SK-N-SH treated with all-trans-retinoic acid at 6 μM for 48 hours (cell line): ENCODE data around the gene TRPC6.

Source experiments
- ATAC-seq: fragments of 200-7000 bp; cut with Tn5 transposase; 3 replicates; pipeline ENCODE4 v1.9.1; 2020; ENCODE audit warnings: mild to moderate bottlenecking, moderate library complexity
- ARNTL ChIP-seq: fragments of 450-650 bp; formaldehyde crosslinking; IDR thresholded peaks from 2 replicates; pipeline ENCODE4 v1.5.0; 2020; ENCODE audit warnings: low read depth, mild to moderate bottlenecking, moderate library complexity, borderline replicate concordance
- BACH2 ChIP-seq: fragments of 250-450 bp; sonication (Bioruptor Pico); IDR thresholded peaks from 2 replicates; pipeline ENCODE4 v1.9.0; 2021; ENCODE audit warnings: mild to moderate bottlenecking, borderline replicate concordance
- CSDC2 ChIP-seq: fragments of 250-450 bp; sonication (Bioruptor Pico); IDR thresholded peaks from 2 replicates; pipeline ENCODE4 v1.5.0; 2020; ENCODE audit warnings: mild to moderate bottlenecking, moderate library complexity
- CSRNP3 ChIP-seq: fragments of 250-450 bp; sonication (Bioruptor Pico); IDR thresholded peaks from 2 replicates; pipeline ENCODE4 v1.5.1; 2021; ENCODE audit warnings: mild to moderate bottlenecking, moderate library complexity
- GLIS3 ChIP-seq: fragments of 250-450 bp; sonication (Bioruptor Pico); IDR thresholded peaks from 2 replicates; pipeline ENCODE4 v1.5.0; 2020; ENCODE audit warnings: mild to moderate bottlenecking, moderate library complexity
- ISL1 ChIP-seq: fragments of 250-450 bp; sonication (Bioruptor Pico); IDR thresholded peaks from 2 replicates; pipeline ENCODE4 v2.1.2; 2022; ENCODE audit warnings: mild to moderate bottlenecking, moderate library complexity
- OSR1 ChIP-seq: fragments of 250-450 bp; sonication (Bioruptor Pico); IDR thresholded peaks from 2 replicates; pipeline ENCODE4 v1.8.0; 2022; ENCODE audit warnings: moderate library complexity, mild to moderate bottlenecking, inconsistent platforms
- PATZ1 ChIP-seq: fragments of 250-450 bp; sonication (Bioruptor Pico); IDR thresholded peaks from 2 replicates; pipeline ENCODE4 v1.8.0; 2020; ENCODE audit warnings: mild to moderate bottlenecking, moderate library complexity, borderline replicate concordance
- POU6F1 ChIP-seq: fragments of 250-450 bp; sonication (Bioruptor Pico); IDR thresholded peaks from 2 replicates; pipeline ENCODE4 v1.8.0; 2021; ENCODE audit warnings: low read depth, mild to moderate bottlenecking, moderate library complexity, borderline replicate concordance
- PPARA ChIP-seq: fragments of 250-450 bp; sonication (Bioruptor Pico); IDR thresholded peaks from 2 replicates; pipeline ENCODE4 v1.5.0; 2020; ENCODE audit warnings: mild to moderate bottlenecking, borderline replicate concordance
- RARB ChIP-seq: fragments of 250-450 bp; sonication (Bioruptor Pico); IDR thresholded peaks from 2 replicates; pipeline ENCODE4 v1.8.0; 2021; ENCODE audit warnings: mild to moderate bottlenecking, moderate library complexity
- TCF4 ChIP-seq: fragments of 250-450 bp; sonication (Bioruptor Pico); IDR thresholded peaks from 2 replicates; pipeline ENCODE4 v1.8.0; 2021; ENCODE audit warnings: mild to moderate bottlenecking, moderate library complexity, borderline replicate concordance
- TOX ChIP-seq: fragments of 250-450 bp; sonication (Bioruptor Pico); IDR thresholded peaks from 2 replicates; pipeline ENCODE4 v1.8.0; 2021; ENCODE audit warnings: mild to moderate bottlenecking, moderate library complexity, borderline replicate concordance
- TSHZ2 ChIP-seq: fragments of 250-450 bp; sonication (Bioruptor Pico); IDR thresholded peaks from 2 replicates; pipeline ENCODE4 v1.5.0; 2020; ENCODE audit warnings: mild to moderate bottlenecking, moderate library complexity
- ZFP3 ChIP-seq: fragments of 250-450 bp; sonication (Bioruptor Pico); IDR thresholded peaks from 2 replicates; pipeline ENCODE4 v1.5.0; 2020; ENCODE audit warnings: mild to moderate bottlenecking, moderate library complexity
- ZFP30 ChIP-seq: fragments of 450-650 bp; formaldehyde crosslinking; IDR thresholded peaks from 2 replicates; pipeline ENCODE4 v1.5.0; 2022; ENCODE audit warnings: mild to moderate bottlenecking, moderate library complexity
- ZNF565 ChIP-seq: fragments of 450-650 bp; formaldehyde crosslinking; conservative IDR thresholded peaks from 2 replicates; pipeline ENCODE4 v1.5.0; 2020; ENCODE audit warnings: low read depth, mild to moderate bottlenecking, moderate library complexity
- ZNF70 ChIP-seq: fragments of 450-650 bp; formaldehyde crosslinking; IDR thresholded peaks from 2 replicates; pipeline ENCODE4 v1.5.0; 2020; ENCODE audit warnings: mild to moderate bottlenecking, moderate library complexity
- ZNF8 ChIP-seq: fragments of 450-650 bp; formaldehyde crosslinking; IDR thresholded peaks from 2 replicates; pipeline ENCODE4 v1.5.0; 2020; ENCODE audit warnings: mild to moderate bottlenecking, moderate library complexity
- TF ChIP-seq, protein P1 (sequence below): fragments of 250-450 bp; sonication (Bioruptor Pico); IDR thresholded peaks from 2 replicates; pipeline ENCODE4 v1.5.1; 2020; ENCODE audit warnings: low read depth, mild to moderate bottlenecking, moderate library complexity

The TRPC6 gene

DNA sequence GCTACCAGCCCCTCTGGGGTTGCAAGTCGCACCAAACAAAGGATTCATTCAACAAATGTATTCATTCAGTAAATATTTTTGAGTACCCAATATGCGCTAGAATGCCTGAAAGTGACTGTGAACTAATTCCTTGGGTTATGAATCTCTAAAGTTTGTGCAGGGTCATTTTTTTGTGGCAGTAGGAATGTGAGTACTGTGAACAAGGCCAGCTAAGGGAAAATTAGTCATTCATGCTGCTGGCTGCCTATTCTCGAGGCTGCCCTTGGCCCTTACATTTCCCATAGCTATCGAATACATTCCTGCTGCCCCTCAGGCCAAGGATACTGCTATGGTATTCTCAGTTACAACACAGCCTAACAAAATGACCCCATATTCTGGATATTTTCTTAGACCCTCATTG is 141.6 kb downstream of the TRPC6 start:
- TF ChIP-seq POU6F1 (CRISPR knock-in tag): no peak
- no peak for TF ChIP-seq CSRNP3 (CRISPR knock-in tag)
- TF ChIP-seq PPARA (CRISPR knock-in tag): no peak
- TF ChIP-seq TSHZ2: no peak
- no peak for TF ChIP-seq BACH2
- TF ChIP-seq ARNTL (CRISPR knock-in tag): no peak
- no peak for TF ChIP-seq PATZ1 (CRISPR knock-in tag)
- no peak for TF ChIP-seq GLIS3 (CRISPR knock-in tag)
- TF ChIP-seq, protein P1, sequence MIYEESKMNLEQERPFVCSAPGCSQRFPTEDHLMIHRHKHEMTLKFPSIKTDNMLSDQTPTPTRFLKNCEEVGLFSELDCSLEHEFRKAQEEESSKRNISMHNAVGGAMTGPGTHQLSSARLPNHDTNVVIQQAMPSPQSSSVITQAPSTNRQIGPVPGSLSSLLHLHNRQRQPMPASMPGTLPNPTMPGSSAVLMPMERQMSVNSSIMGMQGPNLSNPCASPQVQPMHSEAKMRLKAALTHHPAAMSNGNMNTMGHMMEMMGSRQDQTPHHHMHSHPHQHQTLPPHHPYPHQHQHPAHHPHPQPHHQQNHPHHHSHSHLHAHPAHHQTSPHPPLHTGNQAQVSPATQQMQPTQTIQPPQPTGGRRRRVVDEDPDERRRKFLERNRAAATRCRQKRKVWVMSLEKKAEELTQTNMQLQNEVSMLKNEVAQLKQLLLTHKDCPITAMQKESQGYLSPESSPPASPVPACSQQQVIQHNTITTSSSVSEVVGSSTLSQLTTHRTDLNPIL (CRISPR knock-in tag): no peak
- TF ChIP-seq ISL1 (CRISPR knock-in tag): no peak
- TF ChIP-seq, all 23 proteins: peak for 0
- ATAC-seq: peak; percentile 66

DNA sequence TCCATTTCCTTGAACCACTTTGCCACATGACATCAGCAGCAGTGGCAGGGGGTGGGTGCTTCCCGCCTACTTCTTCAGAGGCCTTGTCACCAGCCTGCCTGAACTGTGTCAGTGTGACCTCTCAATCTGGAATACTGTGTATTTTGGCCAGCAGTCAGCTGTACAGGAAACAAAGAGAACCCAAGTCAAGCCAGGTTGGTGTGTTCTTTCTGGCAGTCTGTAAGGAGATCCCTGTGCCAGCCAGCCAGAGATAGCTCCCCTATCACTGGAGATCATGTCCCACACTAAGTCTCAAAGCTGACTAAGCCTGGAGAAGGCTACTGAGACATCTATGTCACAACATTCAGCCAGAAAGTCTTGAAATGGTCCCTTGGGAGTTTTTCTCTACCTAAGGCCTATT is 142.1 kb downstream of the TRPC6 start:
- ATAC-seq: peak; percentile 16
- TF ChIP-seq RARB: no peak
- TF ChIP-seq ZNF565 (CRISPR knock-in tag): no peak
- TF ChIP-seq ZFP30 (CRISPR knock-in tag): no peak
- no peak for TF ChIP-seq ZNF8
- no peak for TF ChIP-seq ARNTL (CRISPR knock-in tag)
- no peak for TF ChIP-seq TCF4 (CRISPR knock-in tag)
- no peak for TF ChIP-seq ZFP3 (CRISPR knock-in tag)
- TF ChIP-seq TOX (CRISPR knock-in tag): no peak
- no peak for TF ChIP-seq ZNF70 (CRISPR knock-in tag)
- no peak for TF ChIP-seq PPARA (CRISPR knock-in tag)
- TF ChIP-seq CSDC2 (CRISPR knock-in tag): no peak
- no peak for TF ChIP-seq OSR1 (CRISPR knock-in tag)
- no peak for TF ChIP-seq TSHZ2
